ENCODE results near the gene CD8B2.

DNA sequence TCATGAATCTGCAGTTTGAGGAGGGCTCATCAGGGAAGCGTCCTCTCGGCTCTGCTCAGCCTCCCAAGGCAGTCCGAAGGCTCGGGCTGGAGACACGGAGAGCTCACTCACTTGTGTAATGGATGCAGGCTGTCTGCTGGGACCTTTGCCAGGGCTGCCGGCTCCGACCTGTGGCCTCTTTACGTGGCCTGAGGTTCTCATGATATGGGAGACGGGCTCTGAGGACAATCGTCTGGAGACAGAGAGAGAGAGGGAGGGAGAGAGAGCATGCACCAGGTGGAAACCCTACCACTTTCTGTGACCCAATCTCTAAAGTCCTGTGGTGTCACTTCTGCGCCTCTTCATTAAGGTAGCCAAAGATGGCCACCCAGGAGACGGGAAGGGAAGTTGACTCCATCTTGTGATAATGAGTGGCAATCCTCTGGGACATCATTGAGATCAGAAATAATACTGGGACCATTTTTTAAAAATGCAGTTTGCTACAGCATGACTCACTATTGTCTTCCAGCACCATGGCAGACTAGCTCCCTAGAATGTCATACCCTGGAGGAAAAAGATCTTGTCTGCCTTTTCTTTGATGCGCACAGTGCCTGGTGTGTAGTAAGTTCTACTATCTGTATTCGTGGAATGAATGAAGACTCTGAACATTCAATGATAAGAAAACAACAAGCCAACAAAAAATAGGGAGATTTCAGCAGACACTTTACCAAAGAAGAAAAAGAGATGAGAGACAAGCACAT is 60.2 kb downstream of the CD8B2 start:
- TF ChIP-seq, protein P1, sequence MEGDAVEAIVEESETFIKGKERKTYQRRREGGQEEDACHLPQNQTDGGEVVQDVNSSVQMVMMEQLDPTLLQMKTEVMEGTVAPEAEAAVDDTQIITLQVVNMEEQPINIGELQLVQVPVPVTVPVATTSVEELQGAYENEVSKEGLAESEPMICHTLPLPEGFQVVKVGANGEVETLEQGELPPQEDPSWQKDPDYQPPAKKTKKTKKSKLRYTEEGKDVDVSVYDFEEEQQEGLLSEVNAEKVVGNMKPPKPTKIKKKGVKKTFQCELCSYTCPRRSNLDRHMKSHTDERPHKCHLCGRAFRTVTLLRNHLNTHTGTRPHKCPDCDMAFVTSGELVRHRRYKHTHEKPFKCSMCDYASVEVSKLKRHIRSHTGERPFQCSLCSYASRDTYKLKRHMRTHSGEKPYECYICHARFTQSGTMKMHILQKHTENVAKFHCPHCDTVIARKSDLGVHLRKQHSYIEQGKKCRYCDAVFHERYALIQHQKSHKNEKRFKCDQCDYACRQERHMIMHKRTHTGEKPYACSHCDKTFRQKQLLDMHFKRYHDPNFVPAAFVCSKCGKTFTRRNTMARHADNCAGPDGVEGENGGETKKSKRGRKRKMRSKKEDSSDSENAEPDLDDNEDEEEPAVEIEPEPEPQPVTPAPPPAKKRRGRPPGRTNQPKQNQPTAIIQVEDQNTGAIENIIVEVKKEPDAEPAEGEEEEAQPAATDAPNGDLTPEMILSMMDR (conservative IDR thresholded peaks at IDR 0.05; ENCODE audit: low read depth in 2 of 2): no peak
- no peak for TF ChIP-seq EZH2phosphoT487 (IDR thresholded peaks at IDR 0.05; ENCODE audit: unreplicated experiment)
- TF ChIP-seq POLR2AphosphoS5 (IDR thresholded peaks at IDR 0.05; ENCODE audit: low read depth): no peak
- TF ChIP-seq EZH2 (IDR thresholded peaks at IDR 0.05; ENCODE audit: low read depth, unreplicated experiment): no peak
- TF ChIP-seq, protein P2, sequence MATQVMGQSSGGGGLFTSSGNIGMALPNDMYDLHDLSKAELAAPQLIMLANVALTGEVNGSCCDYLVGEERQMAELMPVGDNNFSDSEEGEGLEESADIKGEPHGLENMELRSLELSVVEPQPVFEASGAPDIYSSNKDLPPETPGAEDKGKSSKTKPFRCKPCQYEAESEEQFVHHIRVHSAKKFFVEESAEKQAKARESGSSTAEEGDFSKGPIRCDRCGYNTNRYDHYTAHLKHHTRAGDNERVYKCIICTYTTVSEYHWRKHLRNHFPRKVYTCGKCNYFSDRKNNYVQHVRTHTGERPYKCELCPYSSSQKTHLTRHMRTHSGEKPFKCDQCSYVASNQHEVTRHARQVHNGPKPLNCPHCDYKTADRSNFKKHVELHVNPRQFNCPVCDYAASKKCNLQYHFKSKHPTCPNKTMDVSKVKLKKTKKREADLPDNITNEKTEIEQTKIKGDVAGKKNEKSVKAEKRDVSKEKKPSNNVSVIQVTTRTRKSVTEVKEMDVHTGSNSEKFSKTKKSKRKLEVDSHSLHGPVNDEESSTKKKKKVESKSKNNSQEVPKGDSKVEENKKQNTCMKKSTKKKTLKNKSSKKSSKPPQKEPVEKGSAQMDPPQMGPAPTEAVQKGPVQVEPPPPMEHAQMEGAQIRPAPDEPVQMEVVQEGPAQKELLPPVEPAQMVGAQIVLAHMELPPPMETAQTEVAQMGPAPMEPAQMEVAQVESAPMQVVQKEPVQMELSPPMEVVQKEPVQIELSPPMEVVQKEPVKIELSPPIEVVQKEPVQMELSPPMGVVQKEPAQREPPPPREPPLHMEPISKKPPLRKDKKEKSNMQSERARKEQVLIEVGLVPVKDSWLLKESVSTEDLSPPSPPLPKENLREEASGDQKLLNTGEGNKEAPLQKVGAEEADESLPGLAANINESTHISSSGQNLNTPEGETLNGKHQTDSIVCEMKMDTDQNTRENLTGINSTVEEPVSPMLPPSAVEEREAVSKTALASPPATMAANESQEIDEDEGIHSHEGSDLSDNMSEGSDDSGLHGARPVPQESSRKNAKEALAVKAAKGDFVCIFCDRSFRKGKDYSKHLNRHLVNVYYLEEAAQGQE (IDR thresholded peaks at IDR 0.05; ENCODE audit: unreplicated experiment): no peak
- no peak for TF ChIP-seq CREB1 (CRISPR knock-in tag; IDR thresholded peaks at IDR 0.05; ENCODE audit: low read depth)
- TF ChIP-seq, protein P3, sequence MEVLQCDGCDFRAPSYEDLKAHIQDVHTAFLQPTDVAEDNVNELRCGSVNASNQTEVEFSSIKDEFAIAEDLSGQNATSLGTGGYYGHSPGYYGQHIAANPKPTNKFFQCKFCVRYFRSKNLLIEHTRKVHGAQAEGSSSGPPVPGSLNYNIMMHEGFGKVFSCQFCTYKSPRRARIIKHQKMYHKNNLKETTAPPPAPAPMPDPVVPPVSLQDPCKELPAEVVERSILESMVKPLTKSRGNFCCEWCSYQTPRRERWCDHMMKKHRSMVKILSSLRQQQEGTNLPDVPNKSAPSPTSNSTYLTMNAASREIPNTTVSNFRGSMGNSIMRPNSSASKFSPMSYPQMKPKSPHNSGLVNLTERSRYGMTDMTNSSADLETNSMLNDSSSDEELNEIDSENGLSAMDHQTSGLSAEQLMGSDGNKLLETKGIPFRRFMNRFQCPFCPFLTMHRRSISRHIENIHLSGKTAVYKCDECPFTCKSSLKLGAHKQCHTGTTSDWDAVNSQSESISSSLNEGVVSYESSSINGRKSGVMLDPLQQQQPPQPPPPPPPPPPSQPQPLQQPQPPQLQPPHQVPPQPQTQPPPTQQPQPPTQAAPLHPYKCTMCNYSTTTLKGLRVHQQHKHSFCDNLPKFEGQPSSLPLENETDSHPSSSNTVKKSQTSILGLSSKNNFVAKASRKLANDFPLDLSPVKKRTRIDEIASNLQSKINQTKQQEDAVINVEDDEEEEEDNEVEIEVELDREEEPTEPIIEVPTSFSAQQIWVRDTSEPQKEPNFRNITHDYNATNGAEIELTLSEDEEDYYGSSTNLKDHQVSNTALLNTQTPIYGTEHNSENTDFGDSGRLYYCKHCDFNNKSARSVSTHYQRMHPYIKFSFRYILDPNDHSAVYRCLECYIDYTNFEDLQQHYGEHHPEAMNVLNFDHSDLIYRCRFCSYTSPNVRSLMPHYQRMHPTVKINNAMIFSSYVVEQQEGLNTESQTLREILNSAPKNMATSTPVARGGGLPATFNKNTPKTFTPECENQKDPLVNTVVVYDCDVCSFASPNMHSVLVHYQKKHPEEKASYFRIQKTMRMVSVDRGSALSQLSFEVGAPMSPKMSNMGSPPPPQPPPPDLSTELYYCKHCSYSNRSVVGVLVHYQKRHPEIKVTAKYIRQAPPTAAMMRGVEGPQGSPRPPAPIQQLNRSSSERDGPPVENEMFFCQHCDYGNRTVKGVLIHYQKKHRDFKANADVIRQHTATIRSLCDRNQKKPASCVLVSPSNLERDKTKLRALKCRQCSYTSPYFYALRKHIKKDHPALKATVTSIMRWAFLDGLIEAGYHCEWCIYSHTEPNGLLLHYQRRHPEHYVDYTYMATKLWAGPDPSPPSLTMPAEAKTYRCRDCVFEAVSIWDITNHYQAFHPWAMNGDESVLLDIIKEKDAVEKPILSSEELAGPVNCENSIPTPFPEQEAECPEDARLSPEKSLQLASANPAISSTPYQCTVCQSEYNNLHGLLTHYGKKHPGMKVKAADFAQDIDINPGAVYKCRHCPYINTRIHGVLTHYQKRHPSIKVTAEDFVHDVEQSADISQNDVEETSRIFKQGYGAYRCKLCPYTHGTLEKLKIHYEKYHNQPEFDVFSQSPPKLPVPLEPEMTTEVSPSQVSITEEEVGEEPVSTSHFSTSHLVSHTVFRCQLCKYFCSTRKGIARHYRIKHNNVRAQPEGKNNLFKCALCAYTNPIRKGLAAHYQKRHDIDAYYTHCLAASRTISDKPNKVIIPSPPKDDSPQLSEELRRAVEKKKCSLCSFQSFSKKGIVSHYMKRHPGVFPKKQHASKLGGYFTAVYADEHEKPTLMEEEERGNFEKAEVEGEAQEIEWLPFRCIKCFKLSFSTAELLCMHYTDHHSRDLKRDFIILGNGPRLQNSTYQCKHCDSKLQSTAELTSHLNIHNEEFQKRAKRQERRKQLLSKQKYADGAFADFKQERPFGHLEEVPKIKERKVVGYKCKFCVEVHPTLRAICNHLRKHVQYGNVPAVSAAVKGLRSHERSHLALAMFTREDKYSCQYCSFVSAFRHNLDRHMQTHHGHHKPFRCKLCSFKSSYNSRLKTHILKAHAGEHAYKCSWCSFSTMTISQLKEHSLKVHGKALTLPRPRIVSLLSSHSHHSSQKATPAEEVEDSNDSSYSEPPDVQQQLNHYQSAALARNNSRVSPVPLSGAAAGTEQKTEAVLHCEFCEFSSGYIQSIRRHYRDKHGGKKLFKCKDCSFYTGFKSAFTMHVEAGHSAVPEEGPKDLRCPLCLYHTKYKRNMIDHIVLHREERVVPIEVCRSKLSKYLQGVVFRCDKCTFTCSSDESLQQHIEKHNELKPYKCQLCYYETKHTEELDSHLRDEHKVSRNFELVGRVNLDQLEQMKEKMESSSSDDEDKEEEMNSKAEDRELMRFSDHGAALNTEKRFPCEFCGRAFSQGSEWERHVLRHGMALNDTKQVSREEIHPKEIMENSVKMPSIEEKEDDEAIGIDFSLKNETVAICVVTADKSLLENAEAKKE (CRISPR knock-in tag; IDR thresholded peaks at IDR 0.05): no peak
- TF ChIP-seq JUNB (IDR thresholded peaks at IDR 0.05; ENCODE audit: unreplicated experiment): no peak
- TF ChIP-seq, protein P4, sequence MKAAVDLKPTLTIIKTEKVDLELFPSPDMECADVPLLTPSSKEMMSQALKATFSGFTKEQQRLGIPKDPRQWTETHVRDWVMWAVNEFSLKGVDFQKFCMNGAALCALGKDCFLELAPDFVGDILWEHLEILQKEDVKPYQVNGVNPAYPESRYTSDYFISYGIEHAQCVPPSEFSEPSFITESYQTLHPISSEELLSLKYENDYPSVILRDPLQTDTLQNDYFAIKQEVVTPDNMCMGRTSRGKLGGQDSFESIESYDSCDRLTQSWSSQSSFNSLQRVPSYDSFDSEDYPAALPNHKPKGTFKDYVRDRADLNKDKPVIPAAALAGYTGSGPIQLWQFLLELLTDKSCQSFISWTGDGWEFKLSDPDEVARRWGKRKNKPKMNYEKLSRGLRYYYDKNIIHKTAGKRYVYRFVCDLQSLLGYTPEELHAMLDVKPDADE (IDR thresholded peaks at IDR 0.05): no peak
- no peak for TF ChIP-seq ZNF331 (CRISPR knock-in tag; IDR thresholded peaks at IDR 0.05; ENCODE audit: low read depth)
- TF ChIP-seq NANOG (IDR thresholded peaks at IDR 0.05; ENCODE audit: borderline replicate concordance): no peak

All from GM23338 (cell line).